IMR-90 (cell line): ENCODE measurements around the gene ELFN2.

Source experiments
- POLR2A ChIP-seq: IDR thresholded peaks from 2 replicates; pipeline ENCODE4 v1.6.1; 2012; ENCODE audit warnings: mild to moderate bottlenecking, low read depth, low read length
- RFX5 ChIP-seq: IDR thresholded peaks from 2 replicates; pipeline ENCODE4 v1.8.0; 2012; ENCODE audit warnings: low read depth, mild to moderate bottlenecking, low read length, moderate library complexity
- TF ChIP-seq, protein P1 (sequence below): conservative IDR thresholded peaks from 2 replicates; pipeline ENCODE4 v1.5.1; 2012; ENCODE audit warnings: mild to moderate bottlenecking, low read depth, low read length, improper control_type of control experiment

GRCh38 chr22:37337204-37337943 lies 89.9 kb downstream of the ELFN2 start:
- TF ChIP-seq, protein P1, sequence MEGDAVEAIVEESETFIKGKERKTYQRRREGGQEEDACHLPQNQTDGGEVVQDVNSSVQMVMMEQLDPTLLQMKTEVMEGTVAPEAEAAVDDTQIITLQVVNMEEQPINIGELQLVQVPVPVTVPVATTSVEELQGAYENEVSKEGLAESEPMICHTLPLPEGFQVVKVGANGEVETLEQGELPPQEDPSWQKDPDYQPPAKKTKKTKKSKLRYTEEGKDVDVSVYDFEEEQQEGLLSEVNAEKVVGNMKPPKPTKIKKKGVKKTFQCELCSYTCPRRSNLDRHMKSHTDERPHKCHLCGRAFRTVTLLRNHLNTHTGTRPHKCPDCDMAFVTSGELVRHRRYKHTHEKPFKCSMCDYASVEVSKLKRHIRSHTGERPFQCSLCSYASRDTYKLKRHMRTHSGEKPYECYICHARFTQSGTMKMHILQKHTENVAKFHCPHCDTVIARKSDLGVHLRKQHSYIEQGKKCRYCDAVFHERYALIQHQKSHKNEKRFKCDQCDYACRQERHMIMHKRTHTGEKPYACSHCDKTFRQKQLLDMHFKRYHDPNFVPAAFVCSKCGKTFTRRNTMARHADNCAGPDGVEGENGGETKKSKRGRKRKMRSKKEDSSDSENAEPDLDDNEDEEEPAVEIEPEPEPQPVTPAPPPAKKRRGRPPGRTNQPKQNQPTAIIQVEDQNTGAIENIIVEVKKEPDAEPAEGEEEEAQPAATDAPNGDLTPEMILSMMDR: no peak
- no peak for TF ChIP-seq RFX5
- no peak for TF ChIP-seq POLR2A
